Measurements from ENCODE around the gene SNX7.

DNA sequence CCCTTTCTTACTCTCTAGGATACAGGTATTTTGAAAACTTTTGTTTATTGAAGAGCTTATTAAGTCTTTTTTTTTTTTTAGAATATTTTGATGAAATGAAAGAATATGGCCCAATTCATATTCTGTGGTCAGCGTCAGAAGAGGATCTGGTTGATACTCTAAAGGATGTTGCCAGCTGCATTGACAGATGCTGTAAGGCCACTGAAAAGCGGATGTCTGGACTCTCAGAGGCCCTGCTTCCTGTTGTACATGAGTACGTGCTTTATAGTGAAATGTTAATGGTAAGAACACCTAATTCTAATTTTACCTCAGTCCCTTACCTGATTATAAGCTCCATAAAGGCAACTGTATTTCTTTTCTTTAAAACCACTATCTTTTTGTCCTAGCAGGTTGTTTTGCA is 37.1 kb downstream of the SNX7 start:
- TF ChIP-seq POLR2A (IDR thresholded peaks at IDR 0.05), result no peak
- TF ChIP-seq, protein P1, sequence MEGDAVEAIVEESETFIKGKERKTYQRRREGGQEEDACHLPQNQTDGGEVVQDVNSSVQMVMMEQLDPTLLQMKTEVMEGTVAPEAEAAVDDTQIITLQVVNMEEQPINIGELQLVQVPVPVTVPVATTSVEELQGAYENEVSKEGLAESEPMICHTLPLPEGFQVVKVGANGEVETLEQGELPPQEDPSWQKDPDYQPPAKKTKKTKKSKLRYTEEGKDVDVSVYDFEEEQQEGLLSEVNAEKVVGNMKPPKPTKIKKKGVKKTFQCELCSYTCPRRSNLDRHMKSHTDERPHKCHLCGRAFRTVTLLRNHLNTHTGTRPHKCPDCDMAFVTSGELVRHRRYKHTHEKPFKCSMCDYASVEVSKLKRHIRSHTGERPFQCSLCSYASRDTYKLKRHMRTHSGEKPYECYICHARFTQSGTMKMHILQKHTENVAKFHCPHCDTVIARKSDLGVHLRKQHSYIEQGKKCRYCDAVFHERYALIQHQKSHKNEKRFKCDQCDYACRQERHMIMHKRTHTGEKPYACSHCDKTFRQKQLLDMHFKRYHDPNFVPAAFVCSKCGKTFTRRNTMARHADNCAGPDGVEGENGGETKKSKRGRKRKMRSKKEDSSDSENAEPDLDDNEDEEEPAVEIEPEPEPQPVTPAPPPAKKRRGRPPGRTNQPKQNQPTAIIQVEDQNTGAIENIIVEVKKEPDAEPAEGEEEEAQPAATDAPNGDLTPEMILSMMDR (IDR thresholded peaks at IDR 0.05 in 8 of 11, conservative IDR thresholded peaks at IDR 0.05 in 3 of 11), result no peak
- TF ChIP-seq POLR2AphosphoS5 (IDR thresholded peaks at IDR 0.05), result no peak
